GM12864 (cell line): ENCODE measurements around the gene ZFP36L2.

Experiments used
- DNase-seq: peaks from one replicate; pipeline ENCODE4 v3.0.0-alpha.2; 2011; ENCODE audit warnings: low read depth
- H3K4me3 ChIP-seq: 2 replicates; pipeline ENCODE4 v1.5.1; 2011; ENCODE audit warnings: mild to moderate bottlenecking, low read depth, low read length, control low read depth
- CTCF ChIP-seq: IDR thresholded peaks from 2 replicates; pipeline ENCODE4 v1.5.1; 2011; ENCODE audit warnings: low read depth, mild to moderate bottlenecking, moderate library complexity, low read length, control low read depth, inconsistent platforms; ENCODE audit errors: missing control alignments

Gene ZFP36L2

GRCh38 chr2:43176449-43176848 is 50.0 kb downstream of the ZFP36L2 start:
- DNase-seq = no peak
- no peak for TF ChIP-seq CTCF

GRCh38 chr2:43175876-43176275 is 50.5 kb downstream of the ZFP36L2 start:
- TF ChIP-seq CTCF = no peak
- H3K4me3 ChIP-seq = no peak overlapping the region
- no peak for DNase-seq

More at GRCh38 chr2:43176449-43176848, 50.0 kb downstream of the ZFP36L2 start:
- H3K4me3 ChIP-seq = no peak overlapping the region

GRCh38 chr2:43175020-43175441 is 51.4 kb downstream of the ZFP36L2 start:
- no peak overlapping the region for H3K4me3 ChIP-seq
- no peak for TF ChIP-seq CTCF
- DNase-seq = no peak

- DNase-seq = peak; percentile 75
- TF ChIP-seq CTCF = no peak
- H3K4me3 ChIP-seq = peak overlapping the region; percentile 27
Measured at GRCh38 chr2:43174368-43174916, 52.0 kb downstream of the ZFP36L2 start.
